H1 (cell line): Measurements from ENCODE around the gene MAMSTR. TPM values are rescaled to one million over a fixed set of nuclear protein-coding genes. Genes with fewer than 3 reads are reported as not detected.

Experiments
- CTCF ChIA-PET: fragments of 300-600 bp; sonication (Branson Sonifier 250); formaldehyde crosslinking; loops from one replicate; lab custom pipeline; 2021; ENCODE audit not compliant: partially characterized antibody; lab: Charles Lee
- POLR2A ChIA-PET: fragments of 300-600 bp; sonication (Branson Sonifier 250); formaldehyde crosslinking; loops from one replicate; lab custom pipeline; 2021; ENCODE audit warnings: inconsistent platforms; ENCODE audit not compliant: partially characterized antibody; lab: Charles Lee
- DNase-seq, 2 experiments: peaks; one replicate each; pipeline versions ENCODE4 v3.0.0 to v3.0.0-alpha.2; 2010 to 2022; ENCODE audit warnings: low spot score in 2 of 2, low read depth in 1 of 2, mixed read lengths in 1 of 2
- FAIRE-seq: peaks from 2 replicates; lab custom pipeline; 2011; peaks lifted over from hg19 to GRCh38; lab: Jason Lieb, UNC
- H2AFZ ChIP-seq: 2 replicates; pipeline ENCODE4 v1.8.1; 2012; ENCODE audit warnings: low read length, inconsistent platforms
- H2AK5ac ChIP-seq: 2 replicates; pipeline ENCODE4 v1.6.1; 2013; ENCODE audit warnings: low read depth, low read length
- H2BK120ac ChIP-seq: replicated peaks from 2 replicates; pipeline ENCODE3; 2013; ENCODE audit warnings: low read depth, low read length, inconsistent platforms
- H2BK12ac ChIP-seq: 2 replicates; pipeline ENCODE4 v1.6.1; 2013; ENCODE audit warnings: low read depth, low read length
- H2BK15ac ChIP-seq: 2 replicates; pipeline ENCODE4 v1.6.1; 2013; ENCODE audit warnings: low read length
- H2BK20ac ChIP-seq: 2 replicates; pipeline ENCODE4 v1.6.1; 2013; ENCODE audit warnings: low read length
- H2BK5ac ChIP-seq: 2 replicates; pipeline ENCODE4 v1.6.1; 2013; ENCODE audit warnings: low read depth, low read length
- H3K14ac ChIP-seq: 2 replicates; pipeline ENCODE4 v1.6.1; 2013; ENCODE audit warnings: inconsistent platforms; ENCODE audit not compliant: insufficient read length
- H3K18ac ChIP-seq: 2 replicates; pipeline ENCODE4 v1.6.1; 2013; ENCODE audit warnings: low read length; ENCODE audit errors: extremely low read depth
- H3K23ac ChIP-seq: 2 replicates; pipeline ENCODE4 v1.6.1; 2013; ENCODE audit warnings: inconsistent platforms; ENCODE audit not compliant: insufficient read length
- H3K23me2 ChIP-seq: 2 replicates; pipeline ENCODE4 v1.6.1; 2013; ENCODE audit warnings: low read depth, low read length
- H3K27ac ChIP-seq: 2 replicates; pipeline ENCODE4 v1.6.1; 2011; ENCODE audit warnings: low read depth, low read length, inconsistent platforms
- H3K27me3 ChIP-seq, 4 experiments: replicated peaks in 1 of 4; 1 replicate in 1 of 4; 2 replicates in 3 of 4; pipeline versions ENCODE4 v1.6.1 to v1.8.1; 2011 to 2013; ENCODE audit warnings: low read length in 3 of 4, mild to moderate bottlenecking in 3 of 4, inconsistent platforms in 2 of 4, mixed read lengths in 2 of 4, moderate library complexity in 1 of 4; ENCODE audit not compliant: control insufficient read depth in 3 of 4, insufficient read depth in 3 of 4; ENCODE audit errors: extremely low read depth in 1 of 4
- H3K36me3 ChIP-seq, 4 experiments: 2 replicates each; pipeline versions ENCODE4 v1.6.1 to v1.8.1; 2011 to 2013; ENCODE audit warnings: mild to moderate bottlenecking in 4 of 4, low read length in 3 of 4, moderate library complexity in 2 of 4, control low read depth in 1 of 4, inconsistent platforms in 1 of 4; ENCODE audit not compliant: insufficient read depth in 4 of 4, control insufficient read depth in 2 of 4
- H3K4ac ChIP-seq: replicated peaks from 2 replicates; pipeline ENCODE3; 2013; ENCODE audit warnings: low read length, low read depth, mixed read lengths, inconsistent platforms; ENCODE audit not compliant: insufficient read length
- H3K4me1 ChIP-seq, 4 experiments: replicated peaks in 1 of 4; 1 replicate in 1 of 4; 2 replicates in 3 of 4; pipeline versions ENCODE4 v1.6.1 to v1.8.1; 2011 to 2013; ENCODE audit warnings: low read length in 3 of 4, inconsistent platforms in 2 of 4, mixed read lengths in 1 of 4; ENCODE audit not compliant: insufficient read depth in 4 of 4, control insufficient read depth in 3 of 4
- H3K4me2 ChIP-seq, 2 experiments: 2 replicates each; pipeline versions ENCODE4 v1.6.1 to v1.8.1; 2011 to 2013; ENCODE audit warnings: low read depth in 2 of 2, low read length in 2 of 2, control low read depth in 1 of 2, inconsistent platforms in 1 of 2, mild to moderate bottlenecking in 1 of 2; ENCODE audit not compliant: insufficient read depth in 1 of 2
- H3K4me3 ChIP-seq, 4 experiments: fragments of 200-600, 300-600 bp in 1 of 4; sonication (generic), shearing (Covaris generic), sonication (Bioruptor Twin) in 1 of 4; 2 replicates each; pipeline versions ENCODE4 v1.5.1 to v1.8.1; 2011 to 2016; ENCODE audit warnings: low read length in 4 of 4, low read depth in 3 of 4, control low read depth in 2 of 4, inconsistent platforms in 2 of 4, mild to moderate bottlenecking in 2 of 4, mixed read lengths in 1 of 4, moderate library complexity in 1 of 4; ENCODE audit not compliant: insufficient read depth in 2 of 4; ENCODE audit errors: extremely low read depth in 1 of 4
- H3K56ac ChIP-seq: replicated peaks from 2 replicates; pipeline ENCODE3; 2013; ENCODE audit warnings: low read depth, mild to moderate bottlenecking, mixed read lengths, low read length, inconsistent platforms; ENCODE audit not compliant: insufficient read length
- H3K79me1 ChIP-seq: 2 replicates; pipeline ENCODE4 v1.6.1; 2013; ENCODE audit warnings: low read depth, low read length, control low read depth
- H3K79me2 ChIP-seq, 2 experiments: 2 replicates each; pipeline versions ENCODE4 v1.6.1 to v1.8.1; 2012 to 2013; ENCODE audit warnings: low read length in 2 of 2, mild to moderate bottlenecking in 2 of 2, inconsistent platforms in 1 of 2; ENCODE audit not compliant: insufficient read depth in 2 of 2, control insufficient read depth in 1 of 2
- H3K9ac ChIP-seq, 4 experiments: replicated peaks in 1 of 4; 1 replicate in 1 of 4; 2 replicates in 3 of 4; pipeline versions ENCODE4 v1.6.1 to v1.8.1; 2011 to 2013; ENCODE audit warnings: low read depth in 3 of 4, low read length in 3 of 4, control low read depth in 2 of 4, mild to moderate bottlenecking in 2 of 4, moderate library complexity in 2 of 4, inconsistent platforms in 1 of 4; ENCODE audit errors: extremely low read depth in 1 of 4
- H3K9me3 ChIP-seq, 2 experiments: 2 replicates each; pipeline versions ENCODE4 v1.6.1 to v1.8.1; 2012 to 2013; ENCODE audit warnings: mild to moderate bottlenecking in 2 of 2, moderate library complexity in 2 of 2, control low read depth in 1 of 2, inconsistent platforms in 1 of 2, low read depth in 1 of 2, low read length in 1 of 2, mixed read lengths in 1 of 2; ENCODE audit not compliant: insufficient read depth in 2 of 2
- H4K20me1 ChIP-seq, 2 experiments: replicated peaks in 1 of 2; 2 replicates each; pipeline versions ENCODE3 to v1.8.1; 2011 to 2013; ENCODE audit warnings: inconsistent platforms in 2 of 2, low read length in 2 of 2, mild to moderate bottlenecking in 1 of 2; ENCODE audit not compliant: insufficient read depth in 2 of 2, control insufficient read depth in 1 of 2
- H4K5ac ChIP-seq: 2 replicates; pipeline ENCODE4 v1.6.1; 2013; ENCODE audit warnings: low read length, low read depth, mixed read lengths, inconsistent platforms; ENCODE audit not compliant: insufficient read length
- H4K8ac ChIP-seq: 2 replicates; pipeline ENCODE4 v1.8.0; 2013; ENCODE audit warnings: mild to moderate bottlenecking, moderate library complexity, low read length, inconsistent platforms; ENCODE audit not compliant: insufficient read depth; ENCODE audit errors: extremely low read depth
- H4K91ac ChIP-seq: replicated peaks from 2 replicates; pipeline ENCODE3; 2013; ENCODE audit warnings: low read length, mixed read lengths, inconsistent platforms; ENCODE audit not compliant: insufficient read length
- CBX8 ChIP-seq: fragments of 300-800, 300-1000 bp; sonication (generic); IDR thresholded peaks from 2 replicates; pipeline ENCODE4 v1.7.1; 2016; ENCODE audit warnings: low read depth, low read length, borderline replicate concordance
- CHD1 ChIP-seq: IDR thresholded peaks from 2 replicates; pipeline ENCODE4 v1.6.1; 2012; ENCODE audit warnings: low read depth, low read length, improper control_type of control experiment
- CREB1 ChIP-seq: IDR thresholded peaks from 2 replicates; pipeline ENCODE4 v1.6.1; 2012; ENCODE audit warnings: inconsistent platforms
- EP300 ChIP-seq, 2 experiments: IDR thresholded peaks; 1 replicate in 1 of 2; 2 replicates in 1 of 2; pipeline ENCODE4 v1.6.1; 2011 to 2012; ENCODE audit warnings: low read depth in 2 of 2, low read length in 2 of 2, mild to moderate bottlenecking in 2 of 2, borderline replicate concordance in 1 of 2, inconsistent platforms in 1 of 2, moderate library complexity in 1 of 2
- EZH2 ChIP-seq: fragments of 200-600 bp; sonication (generic); IDR thresholded peaks from 2 replicates; pipeline ENCODE4 v1.7.1; 2012; ENCODE audit warnings: low read depth, mild to moderate bottlenecking, moderate library complexity, low read length, inconsistent platforms; ENCODE audit not compliant: severe bottlenecking
- GTF2F1 ChIP-seq: IDR thresholded peaks from 2 replicates; pipeline ENCODE4 v1.6.1; 2012; ENCODE audit warnings: low read depth, low read length, improper control_type of control experiment, borderline replicate concordance
- HDAC2 ChIP-seq, 2 experiments: fragments of 300-600 bp in 1 of 2; sonication (generic) in 1 of 2; IDR thresholded peaks; 2 replicates each; pipeline ENCODE4 v1.6.1; 2011 to 2012; ENCODE audit warnings: low read depth in 2 of 2, low read length in 2 of 2, mild to moderate bottlenecking in 2 of 2, moderate library complexity in 2 of 2, borderline replicate concordance in 1 of 2, inconsistent platforms in 1 of 2
- KDM4A ChIP-seq: IDR thresholded peaks from one replicate; pipeline ENCODE4 v1.7.1; 2012; ENCODE audit warnings: low read depth, mild to moderate bottlenecking, moderate library complexity, low read length, inconsistent platforms; ENCODE audit not compliant: severe bottlenecking
- RAD21 ChIP-seq, 2 experiments: IDR thresholded peaks in 1 of 2; conservative IDR thresholded peaks in 1 of 2; 2 replicates each; pipeline ENCODE4 v1.6.1; 2011; ENCODE audit warnings: low read depth in 2 of 2, low read length in 2 of 2, improper control_type of control experiment in 1 of 2, inconsistent platforms in 1 of 2, mild to moderate bottlenecking in 1 of 2, moderate library complexity in 1 of 2
- SAP30 ChIP-seq: fragments of 300-600 bp; sonication (generic); IDR thresholded peaks from 2 replicates; pipeline ENCODE4 v1.7.1; 2012; ENCODE audit warnings: low read length, moderate library complexity, mild to moderate bottlenecking, inconsistent platforms; ENCODE audit not compliant: insufficient read depth, insufficient replicate concordance
- SIRT6 ChIP-seq: IDR thresholded peaks from one replicate; pipeline ENCODE4 v1.7.1; 2012; ENCODE audit warnings: low read length, inconsistent platforms
- SP2 ChIP-seq: IDR thresholded peaks from 2 replicates; pipeline ENCODE4 v1.6.1; 2012; ENCODE audit warnings: mild to moderate bottlenecking, low read length, inconsistent platforms
- TAF1 ChIP-seq: IDR thresholded peaks from 2 replicates; pipeline ENCODE4 v1.6.1; 2011; ENCODE audit warnings: mild to moderate bottlenecking, low read depth, low read length
- WGBS, 2 experiments: shearing (Covaris generic) in 1 of 2; methylation state at CpG; one replicate each; pipeline versions ENCODE4 v1.1.6 to v1.1.7; 2013 to 2015; ENCODE audit warnings: low lambda C conversion rate in 2 of 2, mixed read lengths in 2 of 2, inconsistent platforms in 1 of 2, low coverage in 1 of 2, missing lambda C conversion rate in 1 of 2; ENCODE audit not compliant: insufficient replicate concordance in 2 of 2, insufficient coverage in 1 of 2, insufficient read length in 1 of 2; ENCODE audit errors: extremely low coverage in 1 of 2, missing lambda C conversion rate in 1 of 2; 5-methylcytosine and 5-hydroxymethylcytosine counted together
- polyA plus RNA-seq, 7 experiments: library from polyadenylated mRNA; depleted of rRNA in 3 of 7; stranded (reverse) in 5 of 7; unstranded in 2 of 7; fragments of >200 nt in 5 of 7; fragments of 200-250 nt in 2 of 7; gene quantifications; 1 replicate in 5 of 7; 2 replicates in 1 of 7; 4 replicates in 1 of 7; pipeline versions ENCODE4 v1.2.1 to v1.2.3, GENCODE V29; 2011 to 2013; ENCODE audit warnings: missing spikeins in 2 of 7, mixed read lengths in 2 of 7
- total RNA-seq: library from RNA; stranded (reverse); fragmentation: NEBNext Ultra II Directional; extraction: Animal tissue kit (Norgen Biotek cat#: 25700); gene quantifications from 2 replicates; pipeline ENCODE4 v1.2.1, GENCODE V29; 2021

The MAMSTR gene
- total and polyA plus RNA-seq, 2 of the 8 experiments (the other 6 are each of a cell fraction or from before 2014, with no cell fraction given): 2.0 to 2.3 TPM

DNA sequence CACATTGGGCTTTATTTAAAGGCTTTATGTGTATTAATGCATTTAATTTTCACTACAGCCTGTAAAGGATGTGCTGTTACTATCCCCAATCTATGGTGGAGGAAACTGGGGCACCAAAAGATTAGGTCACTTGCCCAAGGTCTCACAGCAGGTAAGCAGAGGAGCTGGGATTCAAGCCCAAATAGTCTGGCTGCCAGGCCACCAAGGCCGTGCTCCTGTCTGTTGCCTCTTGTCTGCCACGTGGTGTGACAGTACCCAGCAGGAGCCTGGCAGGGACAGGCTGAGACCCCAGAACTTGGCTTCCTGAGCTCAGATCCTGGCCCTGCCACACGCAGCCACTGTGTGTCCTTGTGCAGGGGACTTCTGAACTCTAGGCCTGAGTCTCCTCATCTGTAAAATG is 51.2 kb downstream of the MAMSTR start:
- Histone ChIP-seq H3K23me2 (peaks cover 16% of the 10 kb centered on the region; the same call in 1 of the 2 replicates), H3K27me3 (no peaks in the 10 kb centered on the region; a peak in 1 of 7 replicates), H3K79me1 (no peaks in the 10 kb centered on the region), H4K91ac (no peak overlapping the region), H2BK120ac (no peak overlapping the region), H3K18ac (no peak overlapping the region), H4K20me1 (peaks cover 0 to 4% of the 10 kb centered on the region in 2 experiments), H3K23ac (no peak overlapping the region), H3K4me3 (no peak overlapping the region), H3K4ac (no peak overlapping the region), H2BK20ac (no peak overlapping the region), H3K79me2 (no peaks in the 10 kb centered on the region; a peak in 1 of 4 replicates), H3K56ac (no peak overlapping the region), H3K14ac (no peak overlapping the region), H3K9ac (no peak overlapping the region), H3K36me3 (no peaks in the 10 kb centered on the region), H4K5ac (no peak overlapping the region), H2BK12ac (no peak overlapping the region), H3K4me2 (no peak overlapping the region), H2AK5ac (no peak overlapping the region), H2BK5ac (no peak overlapping the region), H3K9me3 (peaks cover 0 to 3% of the 10 kb centered on the region in 2 experiments; a peak in 1 of 4 replicates), H4K8ac (no peak overlapping the region), H2BK15ac (no peak overlapping the region), H3K27ac (no peak overlapping the region), H2AFZ (no peak overlapping the region), H3K4me1 (peaks cover 0 to 6% (median 3%) of the 10 kb centered on the region in 4 experiments; a peak in 6 of 7 replicates)
- ChIA-PET POLR2A (interaction anchor here (0.9 to 1.0 kb wide), 2 partner anchors 23 to 68 kb away, joined by 4 read pairs; no protein-coding TSS in a partner anchor), CTCF (interaction anchor here (0.7 kb wide), 1 partner anchor 159 kb away, joined by 3 read pairs; no protein-coding TSS in a partner anchor)
- no peak for FAIRE-seq
- DNase-seq: no peak
- 91% methylated on average over 3 of the region's 3 CpGs; no CpG with 5 or more reads in 1 of the 2 experiments for WGBS, 2 experiments
- TF ChIP-seq SIRT6 (no peak), CBX8 (no peak), RAD21 (IDR thresholded peaks at IDR 0.05 in 1 of 2, conservative IDR thresholded peaks at IDR 0.05 in 1 of 2; ENCODE audit: low read depth in 2 of 2, low read length in 2 of 2) (no peak), CHD1 (no peak), CREB1 (no peak), EP300 (IDR thresholded peaks at IDR 0.05; ENCODE audit: borderline replicate concordance in 1 of 2, low read depth in 2 of 2, low read length in 2 of 2) (no peak), TAF1 (no peak), GTF2F1 (no peak), HDAC2 (IDR thresholded peaks at IDR 0.05; ENCODE audit: borderline replicate concordance in 1 of 2, low read depth in 2 of 2, low read length in 2 of 2) (no peak), SP2 (no peak), EZH2 (no peak), SAP30 (no peak), KDM4A (no peak)
